Measurements from ENCODE around the gene STXBP1. TPM values are rescaled to one million over a fixed set of nuclear protein-coding genes. Genes with fewer than 3 reads are reported as not detected.
A peak's percentile ranks its signal among the peaks of the same experiment; 100 is the strongest.

Gene STXBP1
- total and polyA plus RNA-seq, 2 of the 13 experiments (the other 11 are each of a cell fraction or from before 2014, with no cell fraction given) = 2.9 TPM

DNA sequence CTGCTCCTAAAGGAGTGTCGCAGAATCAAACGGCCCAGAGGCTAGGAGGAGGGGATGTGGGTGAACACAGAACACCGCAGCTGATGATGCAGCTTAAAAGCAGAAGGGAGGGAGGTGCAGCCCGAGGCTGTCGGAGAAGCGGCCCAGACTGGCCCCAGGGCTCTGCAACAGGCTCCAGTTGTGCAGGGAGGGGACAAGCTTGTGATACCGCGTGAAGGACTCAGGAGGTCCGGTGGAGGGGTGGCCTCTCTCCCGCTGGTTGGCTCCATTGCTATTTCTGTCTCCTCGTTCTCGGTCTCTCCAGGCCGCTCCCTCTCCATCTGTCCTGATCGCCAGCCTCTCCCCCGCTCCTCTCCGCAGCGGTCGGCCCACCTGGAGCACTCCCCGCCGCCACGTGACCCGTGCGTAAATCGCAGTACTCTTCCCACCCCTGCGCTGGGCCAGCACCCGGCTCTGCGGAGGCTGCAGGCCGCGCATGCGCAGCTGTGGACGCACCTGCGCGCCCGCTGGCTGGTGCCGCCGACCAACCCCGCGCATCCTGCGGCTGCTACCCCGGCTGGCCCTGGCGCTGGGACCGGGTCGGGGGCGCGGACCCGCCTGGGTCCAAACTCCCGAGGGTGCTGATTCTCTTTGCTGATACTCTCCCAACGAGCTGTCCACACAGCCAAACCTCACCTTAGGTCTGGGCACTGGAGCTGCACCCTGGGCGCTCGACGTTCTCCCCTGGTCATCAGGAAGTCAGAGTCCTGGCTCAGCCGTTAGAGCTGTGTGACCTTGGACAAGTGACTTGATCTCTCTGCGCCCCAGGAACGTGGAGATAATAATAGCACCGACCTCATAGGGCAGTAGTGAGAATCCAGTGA, 3.7 kb upstream of the STXBP1 start (continued):
- TF ChIP-seq SMAD9 (CRISPR knock-in tag; IDR thresholded peaks at IDR 0.05) (no peak), PCBP2 (optimal IDR thresholded peaks at IDR 0.05; ENCODE audit: low read depth, low read length, poor library complexity, severe bottlenecking) (no peak), SKI (IDR thresholded peaks at IDR 0.05; ENCODE audit: partially characterized antibody) (peak; percentile 38), ZFP62 (CRISPR knock-in tag; IDR thresholded peaks at IDR 0.05) (no peak), ZNF746 (CRISPR knock-in tag; IDR thresholded peaks at IDR 0.05) (peak; percentile 44; the same call in 1 of the 2 replicates), ZNF333 (CRISPR knock-in tag; IDR thresholded peaks at IDR 0.05; ENCODE audit: borderline replicate concordance) (no peak), NCOA5 (CRISPR knock-in tag; IDR thresholded peaks at IDR 0.05) (no peak), SMC3 (IDR thresholded peaks at IDR 0.05; ENCODE audit: low read length) (no peak), SMYD3 (CRISPR knock-in tag; IDR thresholded peaks at IDR 0.05) (no peak), SRSF9 (IDR thresholded peaks at IDR 0.05; ENCODE audit: borderline replicate concordance, insufficient read depth, low read depth, low read length, poor library complexity, severe bottlenecking) (no peak), HES4 (CRISPR knock-in tag; IDR thresholded peaks at IDR 0.05; ENCODE audit: borderline replicate concordance) (peak; percentile 88), ZKSCAN8 (CRISPR knock-in tag; IDR thresholded peaks at IDR 0.05; ENCODE audit: borderline replicate concordance) (no peak), PAWR (CRISPR knock-in tag; IDR thresholded peaks at IDR 0.05; ENCODE audit: borderline replicate concordance) (no peak), MIER3 (CRISPR knock-in tag; IDR thresholded peaks at IDR 0.05; ENCODE audit: borderline replicate concordance) (0 out of 2 replicates have a peak, but pooled peaks have one; percentile 21), SRSF1 (optimal IDR thresholded peaks at IDR 0.05; ENCODE audit: low read depth, low read length) (no peak), ZNF234 (CRISPR knock-in tag; conservative IDR thresholded peaks at IDR 0.05) (peak; percentile 36; the same call in 1 of the 2 replicates), NFE2 (CRISPR knock-in tag; IDR thresholded peaks at IDR 0.05) (no peak), CREM (IDR thresholded peaks at IDR 0.05) (no peak), CREM (CRISPR knock-in tag; IDR thresholded peaks at IDR 0.05) (no peak), ZNF260 (CRISPR knock-in tag; IDR thresholded peaks at IDR 0.05; ENCODE audit: borderline replicate concordance, low read depth) (no peak)
- TF ChIP-seq, protein P1, sequence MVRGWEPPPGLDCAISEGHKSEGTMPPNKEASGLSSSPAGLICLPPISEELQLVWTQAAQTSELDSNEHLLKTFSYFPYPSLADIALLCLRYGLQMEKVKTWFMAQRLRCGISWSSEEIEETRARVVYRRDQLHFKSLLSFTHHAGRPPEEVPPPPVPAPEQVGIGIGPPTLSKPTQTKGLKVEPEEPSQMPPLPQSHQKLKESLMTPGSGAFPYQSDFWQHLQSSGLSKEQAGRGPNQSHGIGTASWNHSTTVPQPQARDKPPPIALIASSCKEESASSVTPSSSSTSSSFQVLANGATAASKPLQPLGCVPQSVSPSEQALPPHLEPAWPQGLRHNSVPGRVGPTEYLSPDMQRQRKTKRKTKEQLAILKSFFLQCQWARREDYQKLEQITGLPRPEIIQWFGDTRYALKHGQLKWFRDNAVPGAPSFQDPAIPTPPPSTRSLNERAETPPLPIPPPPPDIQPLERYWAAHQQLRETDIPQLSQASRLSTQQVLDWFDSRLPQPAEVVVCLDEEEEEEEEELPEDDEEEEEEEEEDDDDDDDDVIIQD (CRISPR knock-in tag; IDR thresholded peaks at IDR 0.05; ENCODE audit: low read depth) = no peak
- TF ChIP-seq, protein P2, sequence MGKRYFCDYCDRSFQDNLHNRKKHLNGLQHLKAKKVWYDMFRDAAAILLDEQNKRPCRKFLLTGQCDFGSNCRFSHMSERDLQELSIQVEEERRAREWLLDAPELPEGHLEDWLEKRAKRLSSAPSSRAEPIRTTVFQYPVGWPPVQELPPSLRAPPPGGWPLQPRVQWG (CRISPR knock-in tag; IDR thresholded peaks at IDR 0.05; ENCODE audit: borderline replicate concordance, low read depth) = no peak
- TF ChIP-seq, protein P3, sequence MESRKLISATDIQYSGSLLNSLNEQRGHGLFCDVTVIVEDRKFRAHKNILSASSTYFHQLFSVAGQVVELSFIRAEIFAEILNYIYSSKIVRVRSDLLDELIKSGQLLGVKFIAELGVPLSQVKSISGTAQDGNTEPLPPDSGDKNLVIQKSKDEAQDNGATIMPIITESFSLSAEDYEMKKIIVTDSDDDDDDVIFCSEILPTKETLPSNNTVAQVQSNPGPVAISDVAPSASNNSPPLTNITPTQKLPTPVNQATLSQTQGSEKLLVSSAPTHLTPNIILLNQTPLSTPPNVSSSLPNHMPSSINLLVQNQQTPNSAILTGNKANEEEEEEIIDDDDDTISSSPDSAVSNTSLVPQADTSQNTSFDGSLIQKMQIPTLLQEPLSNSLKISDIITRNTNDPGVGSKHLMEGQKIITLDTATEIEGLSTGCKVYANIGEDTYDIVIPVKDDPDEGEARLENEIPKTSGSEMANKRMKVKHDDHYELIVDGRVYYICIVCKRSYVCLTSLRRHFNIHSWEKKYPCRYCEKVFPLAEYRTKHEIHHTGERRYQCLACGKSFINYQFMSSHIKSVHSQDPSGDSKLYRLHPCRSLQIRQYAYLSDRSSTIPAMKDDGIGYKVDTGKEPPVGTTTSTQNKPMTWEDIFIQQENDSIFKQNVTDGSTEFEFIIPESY (CRISPR knock-in tag; IDR thresholded peaks at IDR 0.05) = no peak
- TF ChIP-seq, protein P4, sequence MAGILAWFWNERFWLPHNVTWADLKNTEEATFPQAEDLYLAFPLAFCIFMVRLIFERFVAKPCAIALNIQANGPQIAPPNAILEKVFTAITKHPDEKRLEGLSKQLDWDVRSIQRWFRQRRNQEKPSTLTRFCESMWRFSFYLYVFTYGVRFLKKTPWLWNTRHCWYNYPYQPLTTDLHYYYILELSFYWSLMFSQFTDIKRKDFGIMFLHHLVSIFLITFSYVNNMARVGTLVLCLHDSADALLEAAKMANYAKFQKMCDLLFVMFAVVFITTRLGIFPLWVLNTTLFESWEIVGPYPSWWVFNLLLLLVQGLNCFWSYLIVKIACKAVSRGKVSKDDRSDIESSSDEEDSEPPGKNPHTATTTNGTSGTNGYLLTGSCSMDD (CRISPR knock-in tag; IDR thresholded peaks at IDR 0.05) = no peak

All from HepG2 (cell line).